Dendritic cell treated with granulocyte-macrophage colony-stimulating factor and Interleukin-4, amounts not matched to agents 40 ng/mL and 50 ng/mL, for 4 days (primary cell): ENCODE results near the gene MTUS2.

Source experiments
- H3K27ac Mint-ChIP-seq: one replicate; pipeline ENCODE4 v1.8.0; 2022; ENCODE audit warnings: mild to moderate bottlenecking, mixed read lengths
- H3K27me3 Mint-ChIP-seq: one replicate; pipeline ENCODE4 v1.8.0; 2022; ENCODE audit warnings: mild to moderate bottlenecking, mixed read lengths
- H3K36me3 Mint-ChIP-seq: one replicate; pipeline ENCODE4 v1.8.0; 2022; ENCODE audit warnings: low read depth, mixed read lengths
- H3K4me1 Mint-ChIP-seq: one replicate; pipeline ENCODE4 v1.8.0; 2022; ENCODE audit warnings: low read depth, mixed read lengths
- H3K4me3 Mint-ChIP-seq: one replicate; pipeline ENCODE4 v1.8.0; 2022; ENCODE audit warnings: mild to moderate bottlenecking, moderate library complexity, mixed read lengths
- H3K9me3 Mint-ChIP-seq: one replicate; pipeline ENCODE4 v1.8.0; 2022; ENCODE audit warnings: mixed read lengths
- intact Hi-C: fragments of 100-400 bp; cut with micrococcal nuclease; formaldehyde crosslinking; loops from one replicate; pipeline ENCODE4 v1.15.0; 2022

The MTUS2 gene

DNA sequence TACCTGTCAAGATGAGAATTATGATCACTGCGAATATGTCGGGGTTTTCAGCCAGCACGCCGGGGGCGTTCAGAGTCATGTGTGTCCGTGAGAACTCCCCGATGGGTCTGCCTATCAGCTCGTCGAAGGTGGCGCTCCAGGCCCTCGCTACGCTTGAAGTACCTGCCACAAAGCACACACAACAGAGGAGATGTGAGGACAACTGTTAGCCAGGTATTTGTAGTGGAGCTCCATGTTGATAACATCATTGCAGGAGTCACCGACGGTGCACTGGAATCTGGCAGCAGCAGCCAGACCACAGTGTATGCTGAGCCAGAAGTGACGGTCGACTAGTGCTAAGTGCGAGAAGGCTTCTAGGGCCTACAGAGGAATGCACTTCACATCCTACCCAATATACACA lies 712.7 kb downstream of the MTUS2 start:
- Mint-ChIP-seq H3K27me3 (no peaks in the 10 kb centered on the region), H3K9me3 (no peaks in the 10 kb centered on the region), H3K4me3 (no peak overlapping the region), H3K27ac (no peak overlapping the region), H3K36me3 (peaks cover 81% of the 10 kb centered on the region), H3K4me1 (no peaks in the 10 kb centered on the region)
- intact Hi-C loops = no loop called here

DNA sequence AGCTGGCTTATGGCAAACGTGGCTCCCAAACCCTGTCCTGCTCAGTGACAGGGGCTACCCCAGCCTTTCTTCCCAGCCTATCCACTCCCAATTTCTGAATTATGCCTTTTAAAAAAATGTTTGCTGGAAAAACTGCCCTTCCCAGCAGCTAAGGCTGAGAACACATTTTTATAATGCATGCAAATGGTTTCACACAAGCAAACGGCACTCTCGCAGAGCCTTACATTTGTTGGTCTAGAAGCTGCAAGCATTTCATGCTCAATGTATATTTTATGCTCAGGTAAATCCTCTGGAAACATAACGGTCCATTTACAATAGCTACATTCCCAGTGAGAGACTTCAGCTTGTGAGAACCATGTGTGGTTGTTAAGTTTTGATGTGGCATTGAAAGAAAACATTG lies 713.9 kb downstream of the MTUS2 start:
- Mint-ChIP-seq H3K27ac (no peak overlapping the region), H3K36me3 (peaks cover 75% of the 10 kb centered on the region), H3K4me1 (no peaks in the 10 kb centered on the region), H3K9me3 (no peaks in the 10 kb centered on the region), H3K4me3 (no peak overlapping the region), H3K27me3 (no peaks in the 10 kb centered on the region)
- intact Hi-C loops = no loop called here

DNA sequence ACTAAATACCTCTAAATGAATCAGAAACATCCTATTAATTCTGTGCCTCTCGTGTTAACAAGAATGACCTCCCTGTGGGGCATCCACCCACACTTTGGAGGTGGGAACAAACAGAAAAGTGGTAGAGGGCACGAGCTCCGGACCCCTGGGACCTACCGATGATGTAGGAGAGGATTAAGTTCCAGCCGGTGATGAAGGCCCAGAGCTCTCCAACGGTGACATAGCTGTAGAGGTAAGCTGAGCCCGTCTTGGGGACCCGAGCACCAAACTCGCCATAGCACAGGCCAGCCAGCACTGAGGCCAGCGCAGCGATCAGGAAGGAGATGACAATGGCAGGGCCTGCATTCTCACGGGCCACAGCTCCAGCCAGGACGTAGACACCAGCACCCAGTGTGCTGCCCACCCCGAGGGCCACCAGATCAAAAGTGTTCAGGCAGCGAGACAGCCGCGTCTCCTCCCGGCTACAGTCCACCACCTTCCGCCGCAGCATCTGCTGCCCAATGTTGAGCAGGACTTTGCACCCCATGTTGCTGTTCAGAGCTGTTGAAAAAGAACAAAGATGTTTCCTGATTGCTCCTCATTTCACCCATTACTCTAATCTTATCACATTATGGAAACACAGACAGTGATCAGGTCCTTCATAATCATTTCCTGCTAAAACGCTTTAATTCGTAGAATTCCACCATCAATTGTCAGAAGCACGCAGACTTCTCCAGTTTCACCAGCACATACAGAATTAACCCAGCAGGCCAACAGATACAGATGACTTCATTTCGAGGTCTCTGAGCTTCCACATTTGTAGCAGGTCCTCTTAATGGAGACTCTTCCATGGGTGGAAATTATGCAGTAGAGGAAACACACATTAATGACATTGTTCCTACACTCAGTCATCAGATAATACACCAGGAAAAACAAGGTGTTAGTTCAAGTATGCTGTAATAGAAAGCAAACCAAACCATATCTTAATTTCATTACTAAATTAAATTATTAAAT lies 715.8 kb downstream of the MTUS2 start:
- no peak overlapping the region for H3K27ac Mint-ChIP-seq
- no peak overlapping the region for H3K4me3 Mint-ChIP-seq
- no peaks in the 10 kb centered on the region for H3K9me3 Mint-ChIP-seq
- H3K4me1 Mint-ChIP-seq = no peaks in the 10 kb centered on the region
- peaks cover 63% of the 10 kb centered on the region for H3K36me3 Mint-ChIP-seq
- H3K27me3 Mint-ChIP-seq = no peaks in the 10 kb centered on the region
- intact Hi-C loops = no loop called here

DNA sequence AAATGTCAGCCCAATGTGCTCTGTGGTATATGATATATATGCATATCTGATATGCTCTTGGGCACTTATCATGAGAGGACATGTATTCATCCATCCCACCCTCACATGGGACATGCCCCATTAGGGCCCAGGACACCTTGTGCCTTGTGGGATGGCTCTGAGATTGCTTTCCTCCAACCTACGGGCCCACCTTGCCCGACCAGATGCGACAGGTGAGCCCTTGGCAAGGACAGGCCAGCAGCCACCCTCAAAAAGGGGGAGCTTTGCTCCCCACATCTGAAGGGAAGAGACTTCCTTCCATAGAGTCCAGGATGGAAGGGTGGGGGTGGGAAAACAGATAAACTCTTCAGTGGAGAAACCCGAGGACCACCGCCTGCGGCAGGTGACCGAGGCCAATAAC lies 716.7 kb downstream of the MTUS2 start:
- Mint-ChIP-seq H3K27ac (no peak overlapping the region), H3K4me3 (no peak overlapping the region), H3K9me3 (no peaks in the 10 kb centered on the region), H3K36me3 (peaks cover 61% of the 10 kb centered on the region), H3K4me1 (no peaks in the 10 kb centered on the region), H3K27me3 (no peaks in the 10 kb centered on the region)
- intact Hi-C loops = no loop called here

DNA sequence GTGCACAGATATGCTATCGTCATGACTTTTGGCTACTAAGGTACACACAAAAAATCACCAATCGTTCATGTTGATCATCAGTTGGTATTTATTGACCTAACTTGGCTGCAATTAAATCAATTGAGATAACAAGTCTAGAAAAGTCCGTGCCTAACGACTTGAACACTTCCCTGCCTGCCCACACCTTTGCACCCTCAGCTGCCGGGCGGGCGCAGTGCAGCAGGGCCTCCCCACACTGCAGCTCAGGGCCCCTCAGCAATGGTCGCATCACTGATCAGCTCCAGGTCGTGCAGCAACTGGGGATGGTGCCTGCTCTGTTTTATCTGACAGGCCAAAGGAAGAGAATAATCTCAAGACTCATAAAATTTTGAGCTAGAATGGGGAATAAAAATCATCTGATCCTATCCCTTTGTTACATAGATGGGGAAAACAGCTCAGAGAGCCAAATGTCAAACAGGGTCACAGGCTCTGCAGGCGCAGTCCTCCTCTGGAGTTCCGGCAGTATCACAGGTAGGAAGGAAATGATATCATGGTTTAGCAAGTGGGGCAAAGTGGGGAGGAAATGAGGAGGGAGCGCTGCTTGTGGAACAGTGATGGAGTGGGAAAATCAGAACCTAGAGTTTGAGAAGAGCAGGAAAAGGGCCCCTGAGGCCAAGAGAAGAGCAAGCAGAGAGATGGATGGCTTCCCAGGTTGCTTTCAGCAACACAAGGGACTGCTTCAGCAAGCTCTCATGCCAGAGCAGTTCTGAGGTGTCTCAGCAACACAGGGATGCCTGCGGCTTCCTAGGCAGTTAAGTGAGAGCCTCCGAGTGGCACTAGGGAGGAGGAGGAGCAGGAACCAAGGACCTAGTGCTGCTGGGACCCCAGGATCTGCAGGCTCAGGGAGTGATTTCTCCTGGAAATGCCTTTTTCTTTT lies 717.9 kb downstream of the MTUS2 start:
- Mint-ChIP-seq H3K27ac (no peak overlapping the region), H3K27me3 (no peaks in the 10 kb centered on the region), H3K4me3 (no peak overlapping the region), H3K4me1 (no peaks in the 10 kb centered on the region), H3K36me3 (peaks cover 56% of the 10 kb centered on the region), H3K9me3 (no peaks in the 10 kb centered on the region)
- intact Hi-C loops = no loop called here

DNA sequence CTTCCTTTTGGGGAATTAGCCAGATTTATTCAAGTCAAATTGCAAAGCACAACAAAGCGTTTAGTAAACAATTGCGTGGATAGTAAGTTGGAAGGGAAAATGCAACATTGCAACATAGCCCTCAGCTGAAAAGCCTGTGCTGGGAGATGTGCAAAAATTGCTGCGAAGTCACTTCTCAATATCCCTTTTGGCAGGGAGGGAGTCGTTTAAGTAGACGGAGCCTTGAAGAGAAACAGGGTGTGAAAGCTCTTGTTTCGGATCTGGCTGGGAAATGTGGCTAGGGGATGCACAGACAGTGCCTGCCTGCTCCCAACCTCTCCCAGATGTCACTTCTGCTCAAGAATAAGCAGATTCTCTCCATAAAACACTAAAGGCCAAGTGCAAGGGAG lies 718.5 kb downstream of the MTUS2 start:
- intact Hi-C loops = no loop called here
- Mint-ChIP-seq H3K4me3 (no peak overlapping the region), H3K27me3 (no peaks in the 10 kb centered on the region), H3K4me1 (peaks cover 5% of the 10 kb centered on the region), H3K27ac (no peak overlapping the region), H3K36me3 (peaks cover 49% of the 10 kb centered on the region), H3K9me3 (no peaks in the 10 kb centered on the region)

DNA sequence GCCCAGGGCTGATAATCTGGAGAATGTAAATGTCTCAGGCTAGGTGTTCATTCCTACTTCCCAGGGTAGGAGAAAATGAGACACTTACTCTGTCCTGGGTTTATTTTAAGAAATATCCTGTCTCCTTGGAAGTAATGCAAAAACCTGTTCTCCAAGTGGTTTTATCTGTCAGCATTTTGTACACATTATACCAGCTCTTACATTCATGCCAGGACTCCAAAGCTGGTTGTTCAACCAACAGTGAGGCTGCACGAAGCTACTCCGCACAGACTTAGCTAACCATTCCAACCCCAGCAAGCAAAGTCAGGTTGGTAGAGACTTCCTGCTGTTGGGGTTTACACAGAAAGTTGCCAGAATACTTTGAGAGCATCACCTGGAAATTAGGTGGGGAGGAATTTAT lies 719.7 kb downstream of the MTUS2 start:
- Mint-ChIP-seq H3K27me3 (no peaks in the 10 kb centered on the region), H3K4me3 (no peak overlapping the region), H3K27ac (no peak overlapping the region), H3K36me3 (peaks cover 41% of the 10 kb centered on the region), H3K9me3 (no peaks in the 10 kb centered on the region), H3K4me1 (peaks cover 9% of the 10 kb centered on the region)
- intact Hi-C loops = no loop called here

DNA sequence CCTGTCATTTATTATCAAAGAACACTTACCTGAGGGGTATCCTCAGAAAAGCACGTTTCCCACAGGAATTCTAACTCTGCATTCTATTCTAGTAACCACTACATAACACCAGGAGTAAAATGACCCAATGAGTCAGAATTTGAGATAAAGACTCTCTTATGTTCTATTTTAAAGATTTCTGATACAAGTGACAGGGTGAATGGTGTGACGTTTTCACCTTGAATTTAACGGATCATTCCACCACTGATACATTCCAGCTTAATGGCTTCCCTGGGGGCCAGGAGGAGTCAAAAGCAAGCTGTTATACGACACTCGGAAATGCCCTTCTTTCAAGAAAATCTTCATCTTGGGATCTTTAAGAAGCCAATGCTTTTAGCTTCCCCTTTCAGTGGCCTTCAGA lies 720.2 kb downstream of the MTUS2 start:
- Mint-ChIP-seq H3K36me3 (peaks cover 43% of the 10 kb centered on the region), H3K27ac (no peak overlapping the region), H3K4me1 (peaks cover 9% of the 10 kb centered on the region), H3K9me3 (no peaks in the 10 kb centered on the region), H3K27me3 (no peaks in the 10 kb centered on the region), H3K4me3 (no peak overlapping the region)
- intact Hi-C loops = no loop called here

DNA sequence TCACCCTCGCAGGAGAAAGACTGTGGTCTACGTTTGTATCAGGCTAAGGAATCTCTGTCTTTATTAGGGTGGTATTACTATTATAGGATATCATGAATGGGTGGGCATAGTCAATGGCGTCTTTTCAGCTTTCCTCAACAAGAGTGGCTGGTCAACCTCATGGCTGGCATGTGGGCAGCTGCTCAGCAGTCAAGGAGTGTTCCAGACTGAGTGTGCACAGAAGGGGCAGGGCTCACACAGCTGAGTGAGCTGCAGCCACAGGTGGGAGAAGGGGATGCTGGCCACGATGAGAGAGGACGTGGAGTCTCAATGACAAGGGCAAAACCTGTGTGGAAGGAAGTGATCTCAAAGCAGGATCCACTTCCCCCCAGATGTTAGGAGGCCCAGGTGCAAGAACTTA lies 720.7 kb downstream of the MTUS2 start:
- peaks cover 9% of the 10 kb centered on the region for H3K4me1 Mint-ChIP-seq
- peaks cover 44% of the 10 kb centered on the region for H3K36me3 Mint-ChIP-seq
- intact Hi-C loops = no loop called here
- no peaks in the 10 kb centered on the region for H3K27me3 Mint-ChIP-seq
- no peak overlapping the region for H3K27ac Mint-ChIP-seq
- no peaks in the 10 kb centered on the region for H3K9me3 Mint-ChIP-seq
- H3K4me3 Mint-ChIP-seq = no peak overlapping the region

DNA sequence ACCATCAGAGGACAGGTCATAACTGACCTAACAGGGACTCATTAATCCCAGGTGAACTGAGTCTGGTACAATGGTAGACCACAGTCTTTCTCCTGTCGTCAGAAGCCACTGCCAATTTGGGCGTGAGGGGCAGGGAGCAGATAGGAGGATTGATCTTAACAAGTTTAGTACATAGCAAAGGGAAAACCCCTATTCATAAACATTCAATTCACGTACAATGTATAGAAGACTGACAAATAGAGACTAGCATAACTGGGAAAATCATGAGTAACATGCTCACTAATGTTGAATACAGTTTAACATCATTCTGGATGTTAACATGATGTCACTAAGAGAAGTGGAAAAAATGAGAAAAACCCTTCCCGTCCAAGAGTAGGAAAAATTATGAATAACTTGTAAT lies 721.3 kb downstream of the MTUS2 start:
- H3K4me1 Mint-ChIP-seq = peaks cover 9% of the 10 kb centered on the region

DNA sequence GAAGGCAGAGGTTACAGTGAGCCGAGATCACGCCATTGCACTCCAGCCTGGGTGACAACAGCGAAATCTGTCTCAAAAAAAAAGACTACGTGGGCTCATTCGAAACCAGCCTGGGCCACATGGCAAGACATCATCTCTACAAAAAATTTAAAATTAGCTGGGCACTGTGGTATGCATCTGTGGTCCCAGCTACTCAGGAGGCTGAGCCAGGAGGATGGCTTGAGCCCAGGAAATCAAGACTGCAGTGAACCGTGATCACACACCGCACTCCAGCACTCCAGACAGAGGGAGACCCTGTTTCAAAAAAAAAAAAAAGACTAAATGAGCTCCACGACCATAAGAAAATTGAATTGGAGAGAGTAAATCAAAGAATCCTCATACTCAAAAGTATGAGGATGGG lies 722.2 kb downstream of the MTUS2 start:
- peaks cover 9% of the 10 kb centered on the region for H3K4me1 Mint-ChIP-seq
- no peaks in the 10 kb centered on the region for H3K9me3 Mint-ChIP-seq
- peaks cover 51% of the 10 kb centered on the region for H3K36me3 Mint-ChIP-seq
- no peaks in the 10 kb centered on the region for H3K27me3 Mint-ChIP-seq
- intact Hi-C loops = no loop called here
- no peak overlapping the region for H3K4me3 Mint-ChIP-seq
- H3K27ac Mint-ChIP-seq = no peak overlapping the region

More for the DNA sequence above, 721.3 kb downstream of the MTUS2 start:
- no peak overlapping the region for H3K4me3 Mint-ChIP-seq
- H3K27me3 Mint-ChIP-seq = no peaks in the 10 kb centered on the region
- intact Hi-C loops = no loop called here
- no peaks in the 10 kb centered on the region for H3K9me3 Mint-ChIP-seq
- H3K27ac Mint-ChIP-seq = no peak overlapping the region
- peaks cover 42% of the 10 kb centered on the region for H3K36me3 Mint-ChIP-seq

DNA sequence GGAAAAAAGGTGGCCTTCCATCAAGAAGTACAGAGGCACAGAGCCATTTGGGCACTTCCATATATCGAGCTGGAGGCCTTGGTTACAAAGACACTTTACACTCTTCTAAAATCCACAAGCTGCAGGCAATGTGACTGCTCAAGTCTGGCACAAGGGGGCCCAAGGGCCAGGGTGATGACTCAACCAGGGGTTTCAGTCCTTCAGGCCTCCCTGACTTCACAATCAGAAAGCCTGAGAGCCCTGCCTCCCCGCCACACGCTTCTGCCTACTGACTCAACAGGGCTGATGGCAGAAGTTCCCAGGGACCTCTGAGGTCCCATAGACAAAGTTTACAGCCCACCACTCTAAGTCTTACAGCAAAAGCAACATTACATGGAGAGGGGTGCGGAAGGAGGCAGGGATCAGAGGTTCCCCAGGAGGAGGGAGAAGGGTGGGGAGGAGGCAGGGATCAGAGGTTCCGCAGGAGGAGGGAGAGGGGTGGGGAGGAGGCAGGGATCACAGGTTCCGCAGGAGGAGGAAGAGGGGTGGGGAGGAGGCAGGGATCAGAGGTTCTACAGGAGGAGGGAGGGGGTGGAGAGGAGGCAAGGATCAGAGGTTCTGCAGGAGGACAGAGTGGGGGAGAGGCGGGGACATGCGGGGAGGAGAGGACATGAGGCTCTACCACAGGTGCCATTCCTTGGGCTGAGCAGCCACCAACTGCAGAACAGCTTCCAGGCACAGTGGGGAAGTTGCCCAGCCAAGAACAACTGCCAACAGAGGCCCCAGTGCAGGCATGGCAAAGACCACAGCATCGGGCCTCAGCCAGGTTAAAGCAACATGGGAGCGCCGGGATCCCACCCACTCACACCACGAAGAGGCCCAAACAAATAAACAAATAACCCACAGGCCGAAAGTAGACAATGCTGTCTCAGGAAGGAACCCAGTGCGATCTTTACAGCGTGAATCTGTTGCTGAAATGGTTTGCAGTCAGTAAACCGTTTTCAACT lies 723.4 kb downstream of the MTUS2 start:
- Mint-ChIP-seq H3K9me3 (no peaks in the 10 kb centered on the region), H3K27me3 (no peaks in the 10 kb centered on the region), H3K27ac (no peak overlapping the region), H3K36me3 (peaks cover 55% of the 10 kb centered on the region), H3K4me3 (no peak overlapping the region), H3K4me1 (peaks cover 9% of the 10 kb centered on the region)
- intact Hi-C loops = no loop called here

DNA sequence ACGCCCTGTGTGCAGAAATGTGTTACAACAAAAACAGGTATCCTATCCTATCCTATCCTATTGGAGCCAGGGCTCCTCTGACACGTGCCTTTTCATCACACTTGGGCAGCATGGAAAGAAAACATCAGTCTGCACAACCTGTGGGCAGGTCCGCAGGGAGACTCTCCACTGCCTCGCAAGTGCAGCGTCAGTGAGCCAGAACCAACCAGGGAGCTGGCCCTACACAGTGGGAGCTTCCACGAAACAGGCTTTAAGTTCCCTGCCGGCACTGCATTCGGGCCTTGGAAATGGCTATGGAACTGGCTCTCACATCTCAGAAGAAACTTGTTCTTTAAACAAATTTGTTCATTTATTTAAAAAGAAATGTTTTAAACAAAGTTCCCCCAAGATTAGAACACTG lies 725.8 kb downstream of the MTUS2 start:
- H3K4me3 Mint-ChIP-seq = no peak overlapping the region
- peaks cover 9% of the 10 kb centered on the region for H3K4me1 Mint-ChIP-seq
- intact Hi-C loops = no loop called here
- H3K9me3 Mint-ChIP-seq = no peaks in the 10 kb centered on the region
- H3K27me3 Mint-ChIP-seq = no peaks in the 10 kb centered on the region
- no peak overlapping the region for H3K27ac Mint-ChIP-seq
- peaks cover 73% of the 10 kb centered on the region for H3K36me3 Mint-ChIP-seq
